SJSA1 (cell line): Measurements from ENCODE around the gene KRT7. TPM values are rescaled to one million over a fixed set of nuclear protein-coding genes. Genes with fewer than 3 reads are reported as not detected.
A peak's percentile ranks its signal among the peaks of the same experiment; 100 is the strongest.
"Not testable (repeated sequence)": the region's sequence is repeated elsewhere in the genome, so short reads cannot be mapped to it uniquely, and the experiment has no call there.

Experiments used
- DNase-seq, 2 experiments: peaks; one replicate each; pipeline ENCODE4 v3.0.0-alpha.2; 2015 to 2020; ENCODE audit warnings: low spot score in 2 of 2, low read depth in 1 of 2
- H3K27ac ChIP-seq: fragments of 250-450 bp; sonication (Bioruptor Pico); 2 replicates; pipeline ENCODE4 v1.5.1; 2020; ENCODE audit warnings: mild to moderate bottlenecking, moderate library complexity
- H3K27me3 ChIP-seq: fragments of 250-450 bp; sonication (Bioruptor Pico); replicated peaks from 2 replicates; pipeline ENCODE4 v1.5.1; 2020; ENCODE audit warnings: mild to moderate bottlenecking, moderate library complexity
- H3K36me3 ChIP-seq: fragments of 250-450 bp; sonication (Bioruptor Pico); 2 replicates; pipeline ENCODE4 v1.5.1; 2020; ENCODE audit warnings: mild to moderate bottlenecking
- H3K4me1 ChIP-seq: fragments of 250-450 bp; sonication (Bioruptor Pico); replicated peaks from 2 replicates; pipeline ENCODE4 v1.6.1; 2021; ENCODE audit warnings: mild to moderate bottlenecking
- H3K4me3 ChIP-seq: fragments of 250-450 bp; sonication (Bioruptor Pico); 2 replicates; pipeline ENCODE4 v1.5.1; 2020; ENCODE audit warnings: mild to moderate bottlenecking
- H3K9me3 ChIP-seq: fragments of 250-450 bp; sonication (Bioruptor Pico); replicated peaks from 2 replicates; pipeline ENCODE4 v1.5.1; 2020; ENCODE audit warnings: mild to moderate bottlenecking
- total RNA-seq: library from RNA; depleted of rRNA; stranded (reverse); fragments of >200 nt; shearing (Covaris generic); gene quantifications from 2 replicates; pipeline ENCODE4 v1.2.3, GENCODE V29; 2014

Gene KRT7
- total RNA-seq, 1 experiment from 2014 or later: 2.1 TPM

DNA sequence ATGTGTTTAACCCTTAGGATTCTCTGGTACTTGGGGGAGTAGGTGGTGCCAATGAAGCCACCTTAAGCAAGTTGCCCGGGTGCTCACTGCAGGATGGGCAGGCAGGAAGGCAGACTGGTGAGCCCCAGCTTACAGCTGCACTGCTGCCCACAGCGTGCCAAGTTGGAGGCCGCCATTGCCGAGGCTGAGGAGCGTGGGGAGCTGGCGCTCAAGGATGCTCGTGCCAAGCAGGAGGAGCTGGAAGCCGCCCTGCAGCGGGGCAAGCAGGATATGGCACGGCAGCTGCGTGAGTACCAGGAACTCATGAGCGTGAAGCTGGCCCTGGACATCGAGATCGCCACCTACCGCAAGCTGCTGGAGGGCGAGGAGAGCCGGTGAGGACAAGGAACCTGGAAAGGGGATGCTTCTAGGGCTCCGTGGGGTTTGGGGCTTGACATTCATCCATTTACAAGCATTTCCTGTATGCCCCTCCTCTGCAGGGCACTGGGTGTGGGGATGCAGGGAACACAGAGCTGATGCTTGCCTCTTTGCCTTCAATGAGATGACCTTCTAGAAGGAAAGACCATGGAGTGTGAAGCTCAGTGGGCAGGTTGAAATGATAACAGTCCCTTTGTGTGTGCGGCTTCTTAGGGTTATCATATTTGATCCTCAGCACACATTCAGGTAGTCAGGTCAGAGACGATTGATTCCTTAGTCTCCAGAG lies 12.4 kb downstream of the KRT7 start:
- Histone ChIP-seq H3K4me1 (peaks cover 67% of the 10 kb centered on the region), H3K4me3 (no peak overlapping the region), H3K27ac (no peak overlapping the region), H3K9me3 (no peaks in the 10 kb centered on the region), H3K36me3 (no peaks in the 10 kb centered on the region), H3K27me3 (no peaks in the 10 kb centered on the region)
- DNase-seq: no peak

GRCh38 chr12:52245962-52246569 lies 13.0 kb downstream of the KRT7 start:
- H3K36me3 ChIP-seq: no peaks in the 10 kb centered on the region
- no peak overlapping the region; the same call in 1 of the 2 replicates for H3K27ac ChIP-seq
- no peaks in the 10 kb centered on the region for H3K27me3 ChIP-seq
- no peaks in the 10 kb centered on the region for H3K9me3 ChIP-seq
- no peak for DNase-seq
- peaks cover 67% of the 10 kb centered on the region for H3K4me1 ChIP-seq
- H3K4me3 ChIP-seq: no peak overlapping the region

DNA sequence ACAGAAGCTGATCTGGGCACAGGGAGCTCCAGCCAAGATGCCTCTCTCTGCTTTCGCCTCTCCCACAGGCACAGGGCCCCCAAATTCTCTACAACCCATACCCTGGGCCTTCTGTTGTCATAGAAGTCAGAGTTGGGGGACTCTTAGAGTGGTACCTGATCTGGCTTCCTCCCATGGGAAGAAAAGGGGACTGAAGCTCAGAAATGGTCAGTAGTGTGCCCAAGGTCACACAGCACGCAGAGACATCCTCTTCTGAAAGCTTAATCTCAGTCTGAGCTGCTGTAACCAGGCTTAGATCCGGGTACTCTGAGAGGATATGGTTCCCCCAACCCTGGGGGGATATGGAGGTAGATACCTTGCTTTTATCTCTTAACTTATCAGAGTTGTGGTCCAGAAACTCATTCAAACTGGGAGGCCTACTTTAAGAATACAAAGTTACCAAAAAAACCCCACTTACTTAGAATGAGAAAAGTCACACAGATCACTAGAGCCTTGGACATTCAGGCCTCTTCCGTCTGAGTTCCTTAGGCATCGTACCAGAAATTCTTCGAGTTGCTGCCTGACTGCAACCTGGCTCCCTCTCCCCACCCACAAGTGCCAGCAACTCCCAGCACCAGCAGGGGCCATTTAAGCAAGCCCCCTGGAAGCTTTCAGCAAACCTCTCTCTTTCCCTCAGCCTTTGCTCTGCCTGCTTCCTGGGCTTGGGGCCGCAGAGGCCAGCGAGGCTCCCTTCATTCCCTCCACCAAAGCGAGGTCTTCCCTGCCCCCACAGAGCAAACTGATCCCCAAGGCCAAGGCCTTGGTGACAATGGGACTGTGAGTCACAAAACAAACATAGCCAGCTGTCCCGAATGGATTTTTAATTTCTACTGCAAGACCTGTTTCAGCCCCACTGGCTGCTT lies 13.9 kb downstream of the KRT7 start:
- Histone ChIP-seq H3K27me3 (no peaks in the 10 kb centered on the region), H3K9me3 (no peaks in the 10 kb centered on the region), H3K27ac (peak overlapping the region; percentile 18), H3K4me3 (no peak overlapping the region), H3K4me1 (peaks cover 62% of the 10 kb centered on the region), H3K36me3 (no peaks in the 10 kb centered on the region)
- DNase-seq: peak in 1 of 2 experiments; percentile 45

GRCh38 chr12:52247622-52248540 lies 14.8 kb downstream of the KRT7 start:
- no peaks in the 10 kb centered on the region for H3K9me3 ChIP-seq
- H3K4me1 ChIP-seq: peaks cover 61% of the 10 kb centered on the region
- H3K4me3 ChIP-seq: no peak overlapping the region
- DNase-seq: no peak
- H3K27ac ChIP-seq: no peak overlapping the region
- H3K36me3 ChIP-seq: no peaks in the 10 kb centered on the region
- H3K27me3 ChIP-seq: no peaks in the 10 kb centered on the region

GRCh38 chr12:52248541-52249461 lies 15.8 kb downstream of the KRT7 start:
- Histone ChIP-seq H3K36me3 (no peaks in the 10 kb centered on the region), H3K4me1 (peaks cover 52% of the 10 kb centered on the region), H3K4me3 (no peak overlapping the region), H3K9me3 (no peaks in the 10 kb centered on the region), H3K27ac (no peak overlapping the region), H3K27me3 (no peaks in the 10 kb centered on the region)
- no peak for DNase-seq

DNA sequence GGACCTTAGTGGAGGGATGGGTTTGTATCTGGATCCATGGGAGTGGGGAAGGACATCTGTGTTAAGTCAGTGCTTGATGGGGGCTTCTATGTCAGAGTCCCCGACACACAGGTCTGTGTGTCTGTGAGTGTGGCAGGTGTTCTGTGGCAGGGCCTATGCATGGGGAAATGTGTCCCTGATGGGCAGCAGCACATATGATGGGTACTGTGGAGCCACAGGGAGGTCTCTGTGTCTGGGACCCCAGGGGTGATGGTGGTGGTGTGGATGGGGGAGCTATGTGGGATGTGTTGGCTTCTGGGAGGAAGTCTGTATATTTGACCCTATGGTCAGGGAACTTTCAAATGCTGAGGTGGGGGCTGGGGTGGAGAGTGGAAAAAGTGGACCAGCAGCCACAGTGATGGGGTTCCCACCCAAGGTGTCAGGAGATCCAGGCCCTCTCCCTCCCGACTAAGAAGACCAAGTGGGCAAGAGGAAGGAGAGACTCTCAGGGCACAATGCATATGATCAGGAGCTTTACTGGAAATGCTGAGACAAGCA lies 16.5 kb downstream of the KRT7 start:
- Histone ChIP-seq H3K9me3 (no peaks in the 10 kb centered on the region), H3K27ac (no peak overlapping the region), H3K4me3 (no peak overlapping the region), H3K4me1 (peaks cover 44% of the 10 kb centered on the region), H3K36me3 (no peaks in the 10 kb centered on the region), H3K27me3 (no peaks in the 10 kb centered on the region)
- DNase-seq: no peak

DNA sequence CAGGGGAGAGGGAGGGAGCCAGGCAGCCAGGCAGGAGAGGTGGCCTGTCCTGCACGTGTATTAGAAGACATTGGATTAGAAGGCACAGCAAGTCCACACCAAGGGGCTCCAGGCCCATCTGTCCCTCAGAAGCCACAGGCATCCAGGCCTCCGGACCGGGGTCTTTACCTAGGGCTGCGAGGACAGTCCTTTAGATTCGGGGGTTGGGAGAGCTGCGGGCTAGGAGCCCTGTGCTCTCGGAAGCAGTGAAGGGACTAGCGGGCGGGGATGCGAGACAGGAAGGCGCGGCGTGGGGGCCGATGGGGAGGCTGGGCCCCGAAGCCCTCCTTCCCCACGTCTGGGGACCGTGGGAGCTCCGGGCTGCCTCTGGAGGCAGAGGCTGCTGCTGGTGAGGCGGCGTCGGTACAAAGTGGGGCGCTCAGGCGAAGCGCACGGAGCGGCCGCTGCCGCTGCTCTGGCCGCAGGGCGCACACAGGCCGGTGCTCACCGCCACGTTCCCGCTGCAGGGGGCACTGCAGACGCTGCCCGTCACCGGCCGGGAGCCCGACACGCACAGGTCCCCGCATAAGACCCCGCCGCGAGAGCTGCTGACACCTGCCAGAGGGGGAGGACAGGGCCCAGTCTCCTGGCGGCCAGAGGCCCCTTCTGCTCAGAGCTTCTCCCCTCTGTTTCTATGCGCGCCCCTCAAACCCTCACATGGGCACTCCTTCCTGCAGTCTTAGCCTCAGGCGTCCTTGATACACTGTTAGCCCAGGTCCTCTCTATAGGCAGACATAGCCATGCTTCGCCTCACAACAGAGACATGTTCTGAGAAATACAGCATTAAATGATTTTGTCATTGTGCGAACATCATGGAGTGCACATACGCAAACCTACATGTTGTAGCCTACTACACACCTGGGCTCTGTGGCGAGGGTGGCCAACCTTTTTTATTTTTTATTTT lies 17.3 kb downstream of the KRT7 start:
- no peaks in the 10 kb centered on the region for H3K9me3 ChIP-seq
- no peak for DNase-seq
- no peak overlapping the region for H3K27ac ChIP-seq
- no peaks in the 10 kb centered on the region for H3K36me3 ChIP-seq
- peaks cover 39% of the 10 kb centered on the region for H3K4me1 ChIP-seq
- no peak overlapping the region for H3K4me3 ChIP-seq
- H3K27me3 ChIP-seq: no peaks in the 10 kb centered on the region

DNA sequence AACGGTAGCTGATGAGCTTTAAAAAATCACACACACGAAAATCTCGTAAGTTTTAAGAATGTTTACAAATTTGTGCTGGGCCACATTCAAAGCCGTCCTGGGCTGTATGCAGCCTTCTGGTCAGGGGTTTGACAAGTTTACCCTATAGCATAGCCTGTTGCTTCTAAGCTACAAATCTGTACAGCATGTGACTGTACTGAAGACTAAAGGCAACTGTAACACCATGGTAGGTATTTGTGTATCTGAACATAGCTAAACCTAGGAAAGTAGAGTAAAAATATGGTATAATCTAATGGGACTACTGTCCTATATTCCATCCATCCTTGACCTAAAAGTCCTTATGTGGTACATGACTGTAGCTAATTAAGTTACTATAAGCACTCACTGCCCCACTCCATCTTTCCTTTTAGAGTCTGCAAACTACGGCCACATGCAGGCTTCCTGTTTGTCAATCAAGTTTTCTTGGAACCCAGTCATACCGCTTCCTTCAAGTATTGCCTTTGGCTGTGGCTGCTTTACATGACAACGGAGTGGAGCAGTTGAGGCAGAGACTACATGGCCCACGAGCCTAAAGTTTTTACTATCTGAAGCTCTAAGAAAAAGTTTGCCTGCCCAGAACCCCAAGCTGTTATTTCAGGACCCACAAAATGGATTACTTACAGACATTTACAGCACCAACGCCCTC lies 18.5 kb downstream of the KRT7 start:
- Histone ChIP-seq H3K27ac (no peak overlapping the region), H3K4me3 (no peak overlapping the region), H3K27me3 (no peaks in the 10 kb centered on the region), H3K4me1 (peaks cover 27% of the 10 kb centered on the region), H3K36me3 (no peaks in the 10 kb centered on the region), H3K9me3 (no peaks in the 10 kb centered on the region)
- DNase-seq: no peak

- not testable (repeated sequence) for DNase-seq, H3K27me3 ChIP-seq, H3K36me3 ChIP-seq, H3K4me3 ChIP-seq, H3K27ac ChIP-seq, H3K9me3 ChIP-seq
- H3K4me1 ChIP-seq: peaks cover 20% of the 10 kb centered on the region
Observed at GRCh38 chr12:52252175-52252615, 19.2 kb downstream of the KRT7 start.

DNA sequence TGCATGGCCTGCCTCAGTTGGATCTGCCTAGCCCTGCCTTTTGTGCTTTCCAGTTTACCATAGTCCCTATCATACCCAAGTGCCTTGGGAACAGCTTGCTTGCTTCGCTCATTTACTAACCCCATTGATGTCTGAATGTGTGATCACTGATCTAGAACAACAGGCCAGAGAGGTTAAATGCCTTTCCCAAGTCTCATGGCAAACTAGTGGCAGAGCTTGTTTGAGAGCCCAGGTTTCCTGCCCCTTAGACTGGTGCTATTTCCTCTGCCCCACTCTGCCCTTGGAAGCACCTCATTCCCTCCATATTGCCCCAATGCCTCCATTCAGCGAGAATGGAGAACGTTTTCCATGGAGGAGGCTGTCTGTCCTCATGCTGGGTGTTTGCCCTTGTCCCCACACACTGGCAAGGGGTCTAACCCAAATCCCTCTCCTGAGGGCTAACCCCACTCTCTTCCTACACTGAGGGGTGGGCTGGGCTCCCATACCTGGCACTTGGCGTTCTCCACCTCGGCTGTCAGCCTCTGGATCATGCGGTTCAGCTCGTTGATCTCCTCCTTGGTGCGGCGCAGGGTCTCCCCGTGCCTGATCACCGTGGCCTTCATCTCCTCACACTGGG lies 19.8 kb downstream of the KRT7 start:
- Histone ChIP-seq H3K27ac (no peak overlapping the region), H3K36me3 (no peaks in the 10 kb centered on the region), H3K9me3 (no peaks in the 10 kb centered on the region), H3K4me3 (no peak overlapping the region), H3K4me1 (peaks cover 13% of the 10 kb centered on the region), H3K27me3 (no peaks in the 10 kb centered on the region)
- DNase-seq: no peak
